ENCODE results near the gene LY9. TPM values are rescaled to one million over a fixed set of nuclear protein-coding genes. Genes with fewer than 3 reads are reported as not detected.

Gene LY9
- total RNA-seq, 1 experiment from 2014 or later = not detected

GRCh38 chr1:160756849-160757201, 39.1 kb upstream of the LY9 start:
- no peak overlapping the region for H4K8ac ChIP-seq (replicated peaks; ENCODE audit: insufficient read length, low read depth, low read length)
- no peak overlapping the region for H2BK12ac ChIP-seq (ENCODE audit: insufficient read length, low read depth, low read length)
- no peaks in the 10 kb centered on the region for H3K9me3 ChIP-seq (ENCODE audit: control insufficient read depth, low read depth, low read length)
- no peak for TF ChIP-seq CTCF (conservative IDR thresholded peaks at IDR 0.05)
- no peak overlapping the region for H2BK20ac ChIP-seq (ENCODE audit: low read depth, low read length, poor library complexity, severe bottlenecking)
- Mint-ChIP-seq H3K9me3 (no peaks in the 10 kb centered on the region), H3K27me3 (ENCODE audit: low read depth) (peaks cover 3% of the 10 kb centered on the region; the same call in 1 of the 2 replicates), H3K36me3 (ENCODE audit: insufficient read depth in 1 of 3, low read depth in 3 of 3) (no peaks in the 10 kb centered on the region), H3K4me1 (no peaks in the 10 kb centered on the region), H3K4me3 (no peak overlapping the region), H3K27ac (no peak overlapping the region)
- no peak overlapping the region for H3K23ac ChIP-seq (ENCODE audit: insufficient read length, low read depth, low read length)
- H3T11ph ChIP-seq (ENCODE audit: low read length) = no peak overlapping the region
- no peaks in the 10 kb centered on the region for H3K4me1 ChIP-seq (ENCODE audit: insufficient read depth, low read length)
- H3K23me2 ChIP-seq (ENCODE audit: insufficient read length, low read depth, low read length, poor library complexity, severe bottlenecking) = no peaks in the 10 kb centered on the region
- no peak overlapping the region for H3K4me2 ChIP-seq (ENCODE audit: insufficient read depth, insufficient read length, low read length)
- H3K18ac ChIP-seq (ENCODE audit: insufficient read length, low read depth, low read length) = no peak overlapping the region
- no peaks in the 10 kb centered on the region for H4K20me1 ChIP-seq (ENCODE audit: control insufficient read depth, insufficient read depth, insufficient read length)
- no peak overlapping the region for H3K14ac ChIP-seq (ENCODE audit: insufficient read depth, low read length)
- no peak overlapping the region for H2BK120ac ChIP-seq (ENCODE audit: low read depth, low read length, poor library complexity, severe bottlenecking)
- H2BK5ac ChIP-seq (ENCODE audit: insufficient read length, low read length) = no peak overlapping the region
- no peak overlapping the region for H4K5ac ChIP-seq (ENCODE audit: insufficient read length, low read depth, low read length)
- no peak overlapping the region for H2AFZ ChIP-seq (ENCODE audit: low read length)
- H3K4ac ChIP-seq (ENCODE audit: low read depth, low read length) = no peak overlapping the region
- H3K79me2 ChIP-seq (ENCODE audit: insufficient read depth, low read length) = no peaks in the 10 kb centered on the region
- no peak overlapping the region for H3K27ac ChIP-seq (ENCODE audit: insufficient read length, low read depth, low read length)
- H3K9ac ChIP-seq (ENCODE audit: extremely low read depth, insufficient read length, low read length) = no peak overlapping the region
- no CpG with 5 or more reads among the region's 2 CpGs for WGBS (ENCODE audit: extremely low coverage, insufficient read length, low lambda C conversion rate)
- DNase-seq = no peak
- no peaks in the 10 kb centered on the region for H3K79me1 ChIP-seq (ENCODE audit: insufficient read depth, low read depth, low read length, poor library complexity, severe bottlenecking)
- H4K91ac ChIP-seq (ENCODE audit: insufficient read length, low read depth, low read length) = no peak overlapping the region
- H3K27me3 ChIP-seq (ENCODE audit: insufficient read depth, low read length) = no peaks in the 10 kb centered on the region
- H3K56ac ChIP-seq (ENCODE audit: insufficient read length, low read depth, low read length) = no peak overlapping the region
- H2BK15ac ChIP-seq (ENCODE audit: low read depth, low read length) = no peak overlapping the region
- H2AK5ac ChIP-seq (ENCODE audit: insufficient read length, low read length) = no peak overlapping the region
